H9 (cell line): ENCODE results near the gene IMPDH2. TPM values are rescaled to one million over a fixed set of nuclear protein-coding genes. Genes with fewer than 3 reads are reported as not detected.

ENCODE experiments used
- DNase-seq: peaks from one replicate; pipeline ENCODE4 v3.0.0-alpha.2; 2017
- H2AFZ ChIP-seq: one replicate; pipeline ENCODE4 v1.6.1; 2013; ENCODE audit warnings: mild to moderate bottlenecking, low read length, control low read depth, moderate library complexity
- H2AK5ac ChIP-seq: 2 replicates; pipeline ENCODE4 v1.6.1; 2013; ENCODE audit warnings: low read length, control low read depth, mixed read lengths; ENCODE audit not compliant: insufficient read length
- H2BK120ac ChIP-seq: one replicate; pipeline ENCODE4 v1.6.1; 2013; ENCODE audit warnings: low read depth, mild to moderate bottlenecking, low read length, control low read depth, inconsistent platforms; ENCODE audit not compliant: poor library complexity, severe bottlenecking
- H2BK12ac ChIP-seq: 2 replicates; pipeline ENCODE4 v1.6.1; 2013; ENCODE audit warnings: low read length, control low read depth, mixed read lengths, low read depth; ENCODE audit not compliant: insufficient read length
- H2BK15ac ChIP-seq: 2 replicates; pipeline ENCODE4 v1.6.1; 2013; ENCODE audit warnings: low read depth, low read length, control low read depth
- H2BK20ac ChIP-seq: one replicate; pipeline ENCODE4 v1.6.1; 2013; ENCODE audit warnings: low read depth, mild to moderate bottlenecking, low read length, control low read depth, inconsistent platforms; ENCODE audit not compliant: poor library complexity, severe bottlenecking
- H2BK5ac ChIP-seq: 2 replicates; pipeline ENCODE4 v1.6.1; 2013; ENCODE audit warnings: low read length, control low read depth, mixed read lengths; ENCODE audit not compliant: insufficient read length
- H3K14ac ChIP-seq: 2 replicates; pipeline ENCODE4 v1.6.1; 2013; ENCODE audit warnings: low read length, control low read depth; ENCODE audit not compliant: insufficient read depth
- H3K18ac ChIP-seq: 2 replicates; pipeline ENCODE4 v1.6.1; 2013; ENCODE audit warnings: low read depth, mild to moderate bottlenecking, mixed read lengths, low read length, control low read depth; ENCODE audit not compliant: insufficient read length
- H3K23ac ChIP-seq: 2 replicates; pipeline ENCODE4 v1.6.1; 2013; ENCODE audit warnings: low read length, control low read depth, mixed read lengths, low read depth; ENCODE audit not compliant: insufficient read length
- H3K23me2 ChIP-seq: 2 replicates; pipeline ENCODE4 v1.6.1; 2013; ENCODE audit warnings: low read depth, mild to moderate bottlenecking, mixed read lengths, low read length, control low read depth; ENCODE audit not compliant: insufficient read length, poor library complexity, severe bottlenecking
- H3K27ac ChIP-seq: 2 replicates; pipeline ENCODE4 v1.5.1; 2013; ENCODE audit warnings: low read length, control low read depth, mixed read lengths, low read depth; ENCODE audit not compliant: insufficient read length
- H3K27me3 ChIP-seq: 2 replicates; pipeline ENCODE4 v1.6.1; 2013; ENCODE audit warnings: low read length, control low read depth, inconsistent platforms; ENCODE audit not compliant: insufficient read depth
- H3K4ac ChIP-seq: 2 replicates; pipeline ENCODE4 v1.6.1; 2013; ENCODE audit warnings: low read depth, mild to moderate bottlenecking, control low read depth, inconsistent platforms, low read length, moderate library complexity
- H3K4me1 ChIP-seq: 2 replicates; pipeline ENCODE4 v1.6.1; 2013; ENCODE audit warnings: low read length, control low read depth, inconsistent platforms; ENCODE audit not compliant: insufficient read depth
- H3K4me2 ChIP-seq: 2 replicates; pipeline ENCODE4 v1.6.1; 2013; ENCODE audit warnings: low read length, control low read depth, mixed read lengths; ENCODE audit not compliant: insufficient read length, insufficient read depth
- H3K56ac ChIP-seq: 2 replicates; pipeline ENCODE4 v1.6.1; 2013; ENCODE audit warnings: low read depth, mild to moderate bottlenecking, mixed read lengths, low read length, control low read depth; ENCODE audit not compliant: insufficient read length
- H3K79me1 ChIP-seq: 2 replicates; pipeline ENCODE4 v1.6.1; 2013; ENCODE audit warnings: low read depth, mild to moderate bottlenecking, moderate library complexity, low read length, control low read depth, inconsistent platforms; ENCODE audit not compliant: insufficient read depth, poor library complexity, severe bottlenecking
- H3K79me2 ChIP-seq: 2 replicates; pipeline ENCODE4 v1.6.1; 2013; ENCODE audit warnings: low read length, control low read depth, inconsistent platforms; ENCODE audit not compliant: insufficient read depth
- H3K9ac ChIP-seq: 2 replicates; pipeline ENCODE4 v1.6.1; 2013; ENCODE audit warnings: low read length, control low read depth, mixed read lengths; ENCODE audit not compliant: insufficient read length; ENCODE audit errors: extremely low read depth
- H3K9me3 ChIP-seq: one replicate; pipeline ENCODE4 v1.6.1; 2013; ENCODE audit warnings: low read depth, low read length, inconsistent platforms; ENCODE audit not compliant: control insufficient read depth
- H3T11ph ChIP-seq: one replicate; pipeline ENCODE4 v1.6.1; 2013; ENCODE audit warnings: mild to moderate bottlenecking, low read length, control low read depth, inconsistent platforms
- H4K20me1 ChIP-seq: one replicate; pipeline ENCODE4 v1.6.1; 2013; ENCODE audit not compliant: control insufficient read depth, insufficient read length, insufficient read depth
- H4K5ac ChIP-seq: 2 replicates; pipeline ENCODE4 v1.6.1; 2013; ENCODE audit warnings: low read depth, mild to moderate bottlenecking, mixed read lengths, low read length, control low read depth; ENCODE audit not compliant: insufficient read length
- H4K8ac ChIP-seq: replicated peaks from 2 replicates; pipeline ENCODE4 v1.6.1; 2013; ENCODE audit warnings: low read length, control low read depth, mixed read lengths, low read depth; ENCODE audit not compliant: insufficient read length
- H4K91ac ChIP-seq: 2 replicates; pipeline ENCODE4 v1.6.1; 2013; ENCODE audit warnings: low read depth, mild to moderate bottlenecking, moderate library complexity, mixed read lengths, low read length, control low read depth; ENCODE audit not compliant: insufficient read length
- H3K27ac Mint-ChIP-seq, 3 experiments: 2 replicates in 2 of 3; 3 replicates in 1 of 3; pipeline ENCODE4 v1.8.0; 2020 to 2021; ENCODE audit warnings: mixed read lengths in 3 of 3, mild to moderate bottlenecking in 1 of 3, moderate library complexity in 1 of 3
- H3K27me3 Mint-ChIP-seq: 2 replicates; pipeline ENCODE4 v1.8.0; 2021; ENCODE audit warnings: low read depth, mild to moderate bottlenecking, moderate library complexity, mixed read lengths
- H3K36me3 Mint-ChIP-seq, 3 experiments: 2 replicates in 2 of 3; 3 replicates in 1 of 3; pipeline ENCODE4 v1.8.0; 2020 to 2021; ENCODE audit warnings: low read depth in 3 of 3, mixed read lengths in 3 of 3; ENCODE audit not compliant: insufficient read depth in 1 of 3
- H3K4me1 Mint-ChIP-seq, 2 experiments: 2 replicates each; pipeline ENCODE4 v1.8.0; 2020; ENCODE audit warnings: mixed read lengths in 2 of 2
- H3K4me3 Mint-ChIP-seq, 2 experiments: 2 replicates in 1 of 2; 3 replicates in 1 of 2; pipeline ENCODE4 v1.8.0; 2020 to 2021; ENCODE audit warnings: mild to moderate bottlenecking in 2 of 2, mixed read lengths in 2 of 2, moderate library complexity in 1 of 2
- H3K9me3 Mint-ChIP-seq, 2 experiments: 2 replicates in 1 of 2; 3 replicates in 1 of 2; pipeline ENCODE4 v1.8.0; 2020; ENCODE audit warnings: mild to moderate bottlenecking in 2 of 2, mixed read lengths in 2 of 2, moderate library complexity in 1 of 2
- WGBS: extraction: QIAGEN DNeasy Blood & Tissue Kit; methylation state at CpG from one replicate; pipeline ENCODE4 v1.1.7; 2013; ENCODE audit warnings: missing lambda C conversion rate, low lambda C conversion rate, mixed read lengths; ENCODE audit not compliant: insufficient read length; ENCODE audit errors: extremely low coverage; 5-methylcytosine and 5-hydroxymethylcytosine counted together
- total RNA-seq: library from RNA; stranded (reverse); gene quantifications from 2 replicates; pipeline ENCODE4 v1.2.1, GENCODE V29; 2021
- TF ChIP-seq, protein P1 (sequence below): fragments of 200-600 bp; sonication (generic); conservative IDR thresholded peaks from 3 replicates; pipeline ENCODE4 v1.8.0; 2021; ENCODE audit warnings: antibody characterized with exemption, mild to moderate bottlenecking

The IMPDH2 gene
- total RNA-seq, 1 experiment from 2014 or later = 408 TPM

DNA sequence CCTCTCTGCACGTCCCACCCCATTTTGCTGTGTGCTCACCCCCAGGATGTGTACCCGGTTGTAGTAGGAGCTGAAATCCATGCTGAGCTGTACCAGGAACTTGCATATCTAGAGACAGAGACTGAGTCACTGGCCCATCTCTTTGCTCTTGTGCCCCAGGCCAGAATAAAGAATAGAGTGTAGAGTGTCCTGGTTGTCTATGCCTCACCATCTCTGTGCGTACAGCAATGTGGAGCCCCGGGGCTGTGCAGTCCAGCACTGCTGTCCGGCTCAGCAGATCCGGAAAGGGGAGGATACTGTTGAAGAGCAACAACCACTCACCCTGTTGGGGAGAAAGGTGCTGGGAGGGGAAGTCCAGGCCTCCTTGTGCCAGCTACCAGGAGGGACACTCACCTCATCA lies 13.4 kb downstream of the IMPDH2 start:
- no peaks in the 10 kb centered on the region for H3K79me1 ChIP-seq
- no peak overlapping the region for H2BK120ac ChIP-seq
- no peaks in the 10 kb centered on the region for H3K9me3 ChIP-seq
- no CpG with 5 or more reads among the region's 6 CpGs for WGBS
- no peak overlapping the region for H2BK20ac ChIP-seq
- H2BK5ac ChIP-seq = no peak overlapping the region
- H3T11ph ChIP-seq = no peak overlapping the region
- no peak overlapping the region for H2AK5ac ChIP-seq
- H3K27ac ChIP-seq = no peak overlapping the region
- no peak overlapping the region for H3K4me2 ChIP-seq
- H3K18ac ChIP-seq = no peak overlapping the region
- H3K9ac ChIP-seq = no peak overlapping the region
- H4K5ac ChIP-seq = no peak overlapping the region
- no peak overlapping the region for H2AFZ ChIP-seq
- H2BK12ac ChIP-seq = no peak overlapping the region
- peaks cover 17 to 21% of the 10 kb centered on the region in 2 experiments for H3K4me1 Mint-ChIP-seq
- H3K36me3 Mint-ChIP-seq = peaks cover 25 to 58% (median 50%) of the 10 kb centered on the region in 3 experiments
- no peak overlapping the region for H3K56ac ChIP-seq
- H3K4ac ChIP-seq = no peak overlapping the region
- no peak overlapping the region for H2BK15ac ChIP-seq
- no peak overlapping the region for H3K23ac ChIP-seq
- H3K9me3 Mint-ChIP-seq = no peaks in the 10 kb centered on the region
- H3K4me3 Mint-ChIP-seq = no peak overlapping the region; a peak in 1 of 5 replicates
- H3K27me3 Mint-ChIP-seq = no peaks in the 10 kb centered on the region
- H3K23me2 ChIP-seq = peaks cover 13% of the 10 kb centered on the region
- no peak overlapping the region for H4K8ac ChIP-seq
- TF ChIP-seq, protein P1, sequence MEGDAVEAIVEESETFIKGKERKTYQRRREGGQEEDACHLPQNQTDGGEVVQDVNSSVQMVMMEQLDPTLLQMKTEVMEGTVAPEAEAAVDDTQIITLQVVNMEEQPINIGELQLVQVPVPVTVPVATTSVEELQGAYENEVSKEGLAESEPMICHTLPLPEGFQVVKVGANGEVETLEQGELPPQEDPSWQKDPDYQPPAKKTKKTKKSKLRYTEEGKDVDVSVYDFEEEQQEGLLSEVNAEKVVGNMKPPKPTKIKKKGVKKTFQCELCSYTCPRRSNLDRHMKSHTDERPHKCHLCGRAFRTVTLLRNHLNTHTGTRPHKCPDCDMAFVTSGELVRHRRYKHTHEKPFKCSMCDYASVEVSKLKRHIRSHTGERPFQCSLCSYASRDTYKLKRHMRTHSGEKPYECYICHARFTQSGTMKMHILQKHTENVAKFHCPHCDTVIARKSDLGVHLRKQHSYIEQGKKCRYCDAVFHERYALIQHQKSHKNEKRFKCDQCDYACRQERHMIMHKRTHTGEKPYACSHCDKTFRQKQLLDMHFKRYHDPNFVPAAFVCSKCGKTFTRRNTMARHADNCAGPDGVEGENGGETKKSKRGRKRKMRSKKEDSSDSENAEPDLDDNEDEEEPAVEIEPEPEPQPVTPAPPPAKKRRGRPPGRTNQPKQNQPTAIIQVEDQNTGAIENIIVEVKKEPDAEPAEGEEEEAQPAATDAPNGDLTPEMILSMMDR = no peak
- no peaks in the 10 kb centered on the region; the same call in 1 of the 2 replicates for H3K79me2 ChIP-seq
- DNase-seq = no peak
- no peaks in the 10 kb centered on the region for H3K27me3 ChIP-seq
- no peak overlapping the region for H4K91ac ChIP-seq
- H4K20me1 ChIP-seq = peaks cover 2% of the 10 kb centered on the region
- no peak overlapping the region for H3K14ac ChIP-seq
- no peaks in the 10 kb centered on the region for H3K4me1 ChIP-seq
- H3K27ac Mint-ChIP-seq = no peak overlapping the region
